K562 (cell line): ENCODE measurements around the gene BMP6. TPM values are rescaled to one million over a fixed set of nuclear protein-coding genes. Genes with fewer than 3 reads are reported as not detected.

Experiments used
- BCOR ChIP-seq: fragments of 450-650 bp; IDR thresholded peaks from 2 replicates; pipeline ENCODE4 v1.6.1; 2016
- DEAF1 ChIP-seq: fragments of 450-650 bp; formaldehyde crosslinking; IDR thresholded peaks from 2 replicates; pipeline ENCODE4 v1.4.0; 2020; ENCODE audit warnings: mild to moderate bottlenecking, moderate library complexity
- SREBF1 ChIP-seq: fragments of 150-350 bp; IDR thresholded peaks from 2 replicates; pipeline ENCODE4 v1.6.1; 2014; ENCODE audit warnings: antibody characterized with exemption, low read depth, low read length, borderline replicate concordance
- ZNF280A ChIP-seq: fragments of 450-650 bp; IDR thresholded peaks from 2 replicates; pipeline ENCODE4 v1.6.1; 2018; ENCODE audit warnings: mild to moderate bottlenecking, low read depth; ENCODE audit not compliant: partially characterized antibody
- polyA plus RNA-seq, 8 experiments: library from polyadenylated mRNA; depleted of rRNA in 4 of 8; stranded (reverse) in 5 of 8; unstranded in 3 of 8; fragments of >200 nt; fragmentation: Nextera tagmentation in 2 of 8; fragmentation: Illumina TruSeq in 1 of 8; extraction: Ambion mirVana in 2 of 8; extraction: Trizol in 1 of 8; gene quantifications; 2 replicates each; pipeline versions ENCODE4 v1.2.1 to v1.2.3, GENCODE V29; 2011 to 2014; ENCODE audit warnings: inconsistent platforms in 1 of 8, missing spikeins in 1 of 8
- total RNA-seq, 7 experiments: library from RNA; depleted of rRNA in 6 of 7; stranded (reverse); fragments of >200 nt in 6 of 7; fragmentation: Illumina TruSeq in 2 of 7; extraction: Trizol in 2 of 7; gene quantifications; 2 replicates each; pipeline versions ENCODE4 v1.2.1 to v1.2.3, GENCODE V29; 2011 to 2021; ENCODE audit warnings: low replicate concordance in 1 of 7
- TF ChIP-seq, protein P1 (sequence below): fragments of 450-650 bp; IDR thresholded peaks from 2 replicates; pipeline ENCODE4 v1.6.1; 2016
- TF ChIP-seq, protein P2 (sequence below): fragments of 450-650 bp; IDR thresholded peaks from 2 replicates; pipeline ENCODE4 v1.6.1; 2016; ENCODE audit warnings: missing biosample characterization, missing genetic modification characterization

BMP6 gene
- total and polyA plus RNA-seq, 9 of the 15 experiments (the other 6 are each of a cell fraction or from before 2014, with no cell fraction given) = 0.01 to 0.13 (median 0.06) TPM; not detected in 3

- TF ChIP-seq, protein P1, sequence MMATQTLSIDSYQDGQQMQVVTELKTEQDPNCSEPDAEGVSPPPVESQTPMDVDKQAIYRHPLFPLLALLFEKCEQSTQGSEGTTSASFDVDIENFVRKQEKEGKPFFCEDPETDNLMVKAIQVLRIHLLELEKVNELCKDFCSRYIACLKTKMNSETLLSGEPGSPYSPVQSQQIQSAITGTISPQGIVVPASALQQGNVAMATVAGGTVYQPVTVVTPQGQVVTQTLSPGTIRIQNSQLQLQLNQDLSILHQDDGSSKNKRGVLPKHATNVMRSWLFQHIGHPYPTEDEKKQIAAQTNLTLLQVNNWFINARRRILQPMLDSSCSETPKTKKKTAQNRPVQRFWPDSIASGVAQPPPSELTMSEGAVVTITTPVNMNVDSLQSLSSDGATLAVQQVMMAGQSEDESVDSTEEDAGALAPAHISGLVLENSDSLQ = no peak
- TF ChIP-seq BCOR (no peak), DEAF1 (CRISPR knock-in tag) (no peak), ZNF280A (no peak), SREBF1 (no peak)
- TF ChIP-seq, protein P2, sequence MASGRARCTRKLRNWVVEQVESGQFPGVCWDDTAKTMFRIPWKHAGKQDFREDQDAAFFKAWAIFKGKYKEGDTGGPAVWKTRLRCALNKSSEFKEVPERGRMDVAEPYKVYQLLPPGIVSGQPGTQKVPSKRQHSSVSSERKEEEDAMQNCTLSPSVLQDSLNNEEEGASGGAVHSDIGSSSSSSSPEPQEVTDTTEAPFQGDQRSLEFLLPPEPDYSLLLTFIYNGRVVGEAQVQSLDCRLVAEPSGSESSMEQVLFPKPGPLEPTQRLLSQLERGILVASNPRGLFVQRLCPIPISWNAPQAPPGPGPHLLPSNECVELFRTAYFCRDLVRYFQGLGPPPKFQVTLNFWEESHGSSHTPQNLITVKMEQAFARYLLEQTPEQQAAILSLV = no peak
These were observed 29.8 kb upstream of the BMP6 start (continued) for GRCh38 chr6:7696061-7696460.
